Sigmoid colon (tissue), 4 donors: Measurements from ENCODE around the gene TTC22.

Experiments
- CTCF ChIP-seq, 4 experiments: fragments of 450-650 bp in 3 of 4; fragments of 200-600 bp in 1 of 4; IDR thresholded peaks; one replicate each; pipeline ENCODE4 v1.5.1; 2016 to 2019; ENCODE audit warnings: antibody characterized with exemption in 4 of 4, mild to moderate bottlenecking in 3 of 4, moderate library complexity in 2 of 4
- POLR2AphosphoS5 ChIP-seq, 4 donors: sonication (generic); formaldehyde crosslinking; IDR thresholded peaks; one replicate each; pipeline ENCODE4 v1.6.1; 2017; ENCODE audit warnings: antibody characterized with exemption in 4 of 4

DNA sequence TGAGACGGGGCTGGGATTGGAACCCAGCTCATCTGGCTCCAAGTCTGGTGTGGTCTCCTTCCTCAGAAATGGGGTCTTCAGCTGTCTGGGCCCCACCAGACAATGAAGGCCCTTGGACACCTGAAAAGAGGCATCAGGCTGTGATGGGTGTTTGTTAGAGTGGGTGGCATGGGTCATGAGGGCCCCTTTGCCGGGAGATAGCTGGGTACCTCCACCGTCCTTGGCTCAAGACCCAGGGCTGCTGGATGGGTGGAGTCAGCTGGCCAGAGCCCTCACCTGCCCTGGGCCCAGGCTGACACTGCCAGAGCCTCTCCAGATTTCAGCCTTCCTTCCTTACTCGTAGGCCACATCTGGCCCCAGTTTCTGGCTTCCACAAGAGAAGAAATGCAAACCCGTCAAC is 13.4 kb upstream of the TTC22 start:
- TF ChIP-seq POLR2AphosphoS5 (IDR thresholded peaks at IDR 0.05) (no peak), CTCF (IDR thresholded peaks at IDR 0.05) (no peak)
